RWPE1 (cell line): Measurements from ENCODE around the gene HSP90B1.

Source experiments
- CTCF ChIA-PET: fragments of 350-600 bp; sonication (Branson Sonifier 250); formaldehyde crosslinking; extraction: SDS; loops from one replicate; lab custom pipeline; 2021; lab: Yijun Ruan, JAX
- POLR2A ChIA-PET: fragments of 400-600 bp; formaldehyde crosslinking; extraction: SDS; loops from one replicate; lab custom pipeline; 2020; ENCODE audit warnings: antibody characterized with exemption; ENCODE audit not compliant: low non-redundant PET; lab: Yijun Ruan, JAX
- DNase-seq: peaks from one replicate; pipeline ENCODE4 v3.0.0; 2012; ENCODE audit warnings: low spot score
- H3K27ac ChIP-seq: fragments of 450-650 bp; 2 replicates; pipeline ENCODE4 v1.5.1; 2017
- CTCF ChIP-seq: fragments of 450-650 bp; conservative IDR thresholded peaks from 2 replicates; pipeline ENCODE4 v1.5.1; 2017; ENCODE audit warnings: low read depth, mild to moderate bottlenecking

HSP90B1 gene

DNA sequence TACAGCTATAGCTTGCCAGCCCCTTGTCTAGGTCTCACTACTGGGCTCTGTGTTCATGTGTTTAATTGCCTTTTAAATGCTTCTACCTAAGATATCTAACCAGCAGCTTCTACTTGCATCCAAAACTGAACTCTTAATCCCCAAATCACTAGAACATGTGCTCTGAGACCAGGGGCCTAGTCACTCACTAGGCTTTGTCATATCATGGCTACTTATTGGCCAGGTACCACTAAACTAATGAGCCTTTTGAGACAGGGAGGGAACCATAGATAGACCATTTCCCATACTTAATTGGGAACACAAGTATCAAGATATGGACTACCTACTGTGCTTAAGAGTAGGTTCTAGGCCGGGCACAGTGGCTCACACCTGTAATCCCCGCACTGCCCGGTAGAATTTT is 6.5 kb downstream of the HSP90B1 start:
- no peak for TF ChIP-seq CTCF
- ChIA-PET POLR2A (interaction anchor here (0.6 kb wide), 2 partner anchors 14 to 27 kb away, joined by 5 to 6 read pairs; no protein-coding TSS in a partner anchor), CTCF (interaction anchor here (0.6 kb wide), 1 partner anchor 211 kb away, joined by 3 read pairs; no protein-coding TSS in a partner anchor)
- H3K27ac ChIP-seq, result no peak overlapping the region
- DNase-seq, result no peak

GRCh38 chr12:103944964-103945363 is 14.8 kb downstream of the HSP90B1 start:
- ChIA-PET POLR2A (no interaction called here), CTCF (interaction anchor here (0.6 kb wide), 1 partner anchor 317 kb away, joined by 3 read pairs; no protein-coding TSS in a partner anchor)
- DNase-seq, result no peak
- TF ChIP-seq CTCF, result no peak
- no peak overlapping the region for H3K27ac ChIP-seq

DNA sequence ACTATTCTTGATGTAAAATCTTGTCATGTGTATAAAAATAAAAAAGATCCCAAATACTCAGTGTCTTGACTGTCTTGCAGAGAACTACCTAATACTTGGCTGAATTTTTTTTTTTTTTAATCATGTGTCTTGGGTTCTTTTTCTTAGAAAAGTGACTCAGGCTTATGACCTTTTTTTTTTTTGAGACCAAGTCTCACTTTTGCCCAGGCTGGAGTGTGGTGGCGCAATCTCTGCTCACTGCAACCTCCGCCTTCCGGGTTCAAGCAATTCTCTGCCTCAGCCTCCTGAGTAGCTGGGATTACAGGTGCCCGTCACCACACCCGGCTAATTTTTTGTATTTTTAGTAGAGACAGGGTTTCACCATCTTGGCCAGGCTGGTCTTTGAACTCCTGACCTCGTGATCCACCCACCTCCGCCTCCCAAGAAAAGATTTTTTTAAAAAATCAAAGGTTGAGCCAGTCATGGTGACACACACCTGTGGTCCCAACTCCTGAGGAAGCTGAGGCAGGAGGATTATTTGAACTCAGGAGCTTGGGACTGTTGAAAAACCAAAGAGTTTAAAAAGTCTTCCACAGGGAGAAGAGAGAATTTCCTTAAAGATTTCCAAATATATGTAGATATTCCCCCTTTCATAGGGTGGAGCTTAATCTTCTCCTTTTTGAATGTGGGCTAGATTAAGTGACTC is 17.8 kb downstream of the HSP90B1 start:
- no peak for TF ChIP-seq CTCF
- no peak overlapping the region for H3K27ac ChIP-seq
- no peak for DNase-seq
- POLR2A ChIA-PET, result no interaction called here
- CTCF ChIA-PET, result interaction anchor here (0.7 to 0.8 kb wide), 2 partner anchors 117 to 160 kb away, joined by 3 to 6 read pairs; partner anchors contain the start of gene HCFC2

DNA sequence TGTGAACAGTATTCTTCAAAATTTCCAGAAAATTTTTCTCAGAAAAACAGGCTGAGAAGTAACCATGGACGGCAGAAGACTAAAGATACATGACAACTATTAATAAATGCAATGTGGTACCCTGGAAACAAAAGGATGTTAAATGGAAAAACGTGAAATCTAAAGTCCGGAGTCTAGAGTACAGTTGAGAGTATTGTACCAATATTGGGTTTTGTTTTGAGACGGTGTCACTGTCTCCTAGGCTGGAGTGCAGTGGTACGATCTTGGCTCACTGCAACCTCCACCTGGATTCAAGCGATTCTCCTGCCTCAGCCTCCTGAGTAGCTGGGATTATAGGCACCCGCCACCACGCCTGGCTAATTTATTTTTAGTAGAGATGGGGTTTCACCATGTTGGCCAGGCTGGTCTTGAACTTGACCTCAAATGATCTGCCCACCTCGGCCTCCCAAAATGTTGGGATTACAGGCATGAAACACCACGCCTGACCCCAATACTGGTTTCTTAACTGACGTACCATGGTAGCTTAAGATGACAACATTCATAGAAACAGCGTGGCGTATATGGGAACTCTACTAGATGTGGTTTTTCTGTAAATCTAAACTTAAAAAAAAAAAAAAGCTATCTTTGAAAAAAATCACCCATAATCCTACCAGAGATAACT is 18.7 kb downstream of the HSP90B1 start:
- no peak overlapping the region for H3K27ac ChIP-seq
- ChIA-PET POLR2A (interaction anchor here (0.6 kb wide), 1 partner anchor 120 kb away, joined by 3 read pairs; no protein-coding TSS in a partner anchor), CTCF (interaction anchor here (0.7 to 0.8 kb wide), 2 partner anchors 116 to 160 kb away, joined by 3 to 6 read pairs; partner anchors contain the start of gene HCFC2)
- DNase-seq, result no peak
- TF ChIP-seq CTCF, result no peak

- no peak overlapping the region for H3K27ac ChIP-seq
- POLR2A ChIA-PET, result no interaction called here
Measured at GRCh38 chr12:103952497-103952896, 22.3 kb downstream of the HSP90B1 start.

More at GRCh38 chr12:103952497-103952896, 22.3 kb downstream of the HSP90B1 start:
- DNase-seq, result no peak
- CTCF ChIA-PET, result no interaction called here
- no peak for TF ChIP-seq CTCF
